Mucosa of stomach (tissue), 1 donor: ENCODE measurements around the gene CYTH3.

Experiments used
- H3K27me3 ChIP-seq: one replicate; pipeline ENCODE4 v1.7.0; 2013; ENCODE audit warnings: mild to moderate bottlenecking, low read length; ENCODE audit not compliant: control insufficient read depth, insufficient read depth
- H3K36me3 ChIP-seq: one replicate; pipeline ENCODE4 v1.7.0; 2013; ENCODE audit warnings: low read length; ENCODE audit not compliant: control insufficient read depth, insufficient read depth
- H3K4me1 ChIP-seq: one replicate; pipeline ENCODE4 v1.7.0; 2013; ENCODE audit warnings: mild to moderate bottlenecking, low read length; ENCODE audit not compliant: control insufficient read depth, insufficient read depth
- H3K4me3 ChIP-seq: one replicate; pipeline ENCODE4 v1.7.0; 2013; ENCODE audit warnings: low read length
- H3K9ac ChIP-seq: one replicate; pipeline ENCODE4 v1.7.0; 2013; ENCODE audit warnings: mild to moderate bottlenecking, low read length, moderate library complexity
- H3K9me3 ChIP-seq: one replicate; pipeline ENCODE4 v1.7.0; 2013; ENCODE audit warnings: mild to moderate bottlenecking, low read length, moderate library complexity; ENCODE audit not compliant: control insufficient read depth
- donor health status: Pancreatic carcinoma.

The CYTH3 gene

GRCh38 chr7:6221340-6222319 is 50.8 kb downstream of the CYTH3 start:
- Histone ChIP-seq H3K9me3 (no peaks in the 10 kb centered on the region), H3K4me1 (peaks cover 7% of the 10 kb centered on the region)

GRCh38 chr7:6218329-6218728 is 54.1 kb downstream of the CYTH3 start:
- Histone ChIP-seq H3K27me3 (no peaks in the 10 kb centered on the region), H3K36me3 (no peaks in the 10 kb centered on the region), H3K4me3 (no peak overlapping the region), H3K9ac (no peak overlapping the region), H3K9me3 (no peaks in the 10 kb centered on the region), H3K4me1 (no peaks in the 10 kb centered on the region)

More at GRCh38 chr7:6221340-6222319, 50.8 kb downstream of the CYTH3 start:
- Histone ChIP-seq H3K27me3 (no peaks in the 10 kb centered on the region), H3K36me3 (no peaks in the 10 kb centered on the region), H3K4me3 (no peak overlapping the region), H3K9ac (no peak overlapping the region)

GRCh38 chr7:6212008-6212407 is 60.4 kb downstream of the CYTH3 start:
- Histone ChIP-seq H3K4me3 (no peak overlapping the region), H3K9ac (no peak overlapping the region), H3K9me3 (no peaks in the 10 kb centered on the region), H3K27me3 (no peaks in the 10 kb centered on the region), H3K36me3 (no peaks in the 10 kb centered on the region), H3K4me1 (no peaks in the 10 kb centered on the region)

GRCh38 chr7:6210621-6211372 is 61.6 kb downstream of the CYTH3 start:
- no peaks in the 10 kb centered on the region for H3K4me1 ChIP-seq
- H3K9me3 ChIP-seq, result no peaks in the 10 kb centered on the region
- H3K4me3 ChIP-seq, result no peak overlapping the region
- no peak overlapping the region for H3K9ac ChIP-seq
- H3K27me3 ChIP-seq, result no peaks in the 10 kb centered on the region
- H3K36me3 ChIP-seq, result no peaks in the 10 kb centered on the region

- Histone ChIP-seq H3K36me3 (no peaks in the 10 kb centered on the region), H3K9ac (no peak overlapping the region), H3K9me3 (no peaks in the 10 kb centered on the region), H3K27me3 (no peaks in the 10 kb centered on the region), H3K4me3 (no peak overlapping the region), H3K4me1 (no peaks in the 10 kb centered on the region)
These were observed 63.1 kb downstream of the CYTH3 start for GRCh38 chr7:6209340-6209739.

GRCh38 chr7:6208573-6209328 is 63.7 kb downstream of the CYTH3 start:
- no peaks in the 10 kb centered on the region for H3K9me3 ChIP-seq
- H3K9ac ChIP-seq, result no peak overlapping the region
- no peak overlapping the region for H3K4me3 ChIP-seq
- H3K4me1 ChIP-seq, result no peaks in the 10 kb centered on the region
- no peaks in the 10 kb centered on the region for H3K27me3 ChIP-seq
- no peaks in the 10 kb centered on the region for H3K36me3 ChIP-seq

- Histone ChIP-seq H3K4me1 (no peaks in the 10 kb centered on the region), H3K27me3 (no peaks in the 10 kb centered on the region), H3K36me3 (no peaks in the 10 kb centered on the region), H3K4me3 (no peak overlapping the region), H3K9me3 (no peaks in the 10 kb centered on the region), H3K9ac (no peak overlapping the region)
These were observed 66.3 kb downstream of the CYTH3 start for GRCh38 chr7:6205971-6206660.

- H3K9me3 ChIP-seq, result no peaks in the 10 kb centered on the region
- no peaks in the 10 kb centered on the region for H3K27me3 ChIP-seq
- H3K36me3 ChIP-seq, result no peaks in the 10 kb centered on the region
- no peak overlapping the region for H3K9ac ChIP-seq
- no peak overlapping the region for H3K4me3 ChIP-seq
- H3K4me1 ChIP-seq, result no peaks in the 10 kb centered on the region
These were observed 69.0 kb downstream of the CYTH3 start for GRCh38 chr7:6203381-6203780.

GRCh38 chr7:6202117-6202516 is 70.3 kb downstream of the CYTH3 start:
- H3K4me3 ChIP-seq, result no peak overlapping the region
- H3K9me3 ChIP-seq, result no peaks in the 10 kb centered on the region
- H3K9ac ChIP-seq, result no peak overlapping the region
- no peaks in the 10 kb centered on the region for H3K4me1 ChIP-seq
- no peaks in the 10 kb centered on the region for H3K36me3 ChIP-seq
- no peaks in the 10 kb centered on the region for H3K27me3 ChIP-seq

- H3K9ac ChIP-seq, result no peak overlapping the region
- no peaks in the 10 kb centered on the region for H3K9me3 ChIP-seq
- no peak overlapping the region for H3K4me3 ChIP-seq
- H3K36me3 ChIP-seq, result no peaks in the 10 kb centered on the region
- no peaks in the 10 kb centered on the region for H3K27me3 ChIP-seq
- H3K4me1 ChIP-seq, result no peaks in the 10 kb centered on the region
These were observed 71.5 kb downstream of the CYTH3 start for GRCh38 chr7:6200971-6201370.
